ENCODE data around the gene C1QTNF8. TPM values are rescaled to one million over a fixed set of nuclear protein-coding genes. Genes with fewer than 3 reads are reported as not detected.

Gene C1QTNF8
- total RNA-seq, 4 donors from 2014 or later, result not detected

DNA sequence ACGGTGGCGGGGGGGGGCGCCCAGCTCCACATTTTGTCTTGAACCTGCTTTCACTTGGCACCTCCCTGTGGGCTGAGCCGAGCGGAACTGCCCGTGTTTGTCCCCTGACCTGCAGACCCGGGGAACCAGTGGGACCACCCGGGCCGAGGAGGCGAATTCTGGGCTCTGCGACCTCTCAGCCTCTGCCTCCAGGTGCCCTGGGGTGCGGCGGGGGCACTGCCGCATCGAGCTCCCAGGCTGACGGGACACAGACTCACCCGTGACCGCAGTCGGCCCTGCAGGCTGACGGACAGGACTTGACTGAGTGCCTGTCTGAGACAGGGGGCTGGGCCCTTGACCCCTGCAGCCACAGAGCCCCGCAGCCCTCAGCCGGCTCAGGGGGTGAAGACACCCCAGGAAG, 11.1 kb upstream of the C1QTNF8 start:
- DNase-seq, result no peak
- TF ChIP-seq, protein P1, sequence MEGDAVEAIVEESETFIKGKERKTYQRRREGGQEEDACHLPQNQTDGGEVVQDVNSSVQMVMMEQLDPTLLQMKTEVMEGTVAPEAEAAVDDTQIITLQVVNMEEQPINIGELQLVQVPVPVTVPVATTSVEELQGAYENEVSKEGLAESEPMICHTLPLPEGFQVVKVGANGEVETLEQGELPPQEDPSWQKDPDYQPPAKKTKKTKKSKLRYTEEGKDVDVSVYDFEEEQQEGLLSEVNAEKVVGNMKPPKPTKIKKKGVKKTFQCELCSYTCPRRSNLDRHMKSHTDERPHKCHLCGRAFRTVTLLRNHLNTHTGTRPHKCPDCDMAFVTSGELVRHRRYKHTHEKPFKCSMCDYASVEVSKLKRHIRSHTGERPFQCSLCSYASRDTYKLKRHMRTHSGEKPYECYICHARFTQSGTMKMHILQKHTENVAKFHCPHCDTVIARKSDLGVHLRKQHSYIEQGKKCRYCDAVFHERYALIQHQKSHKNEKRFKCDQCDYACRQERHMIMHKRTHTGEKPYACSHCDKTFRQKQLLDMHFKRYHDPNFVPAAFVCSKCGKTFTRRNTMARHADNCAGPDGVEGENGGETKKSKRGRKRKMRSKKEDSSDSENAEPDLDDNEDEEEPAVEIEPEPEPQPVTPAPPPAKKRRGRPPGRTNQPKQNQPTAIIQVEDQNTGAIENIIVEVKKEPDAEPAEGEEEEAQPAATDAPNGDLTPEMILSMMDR (IDR thresholded peaks at IDR 0.05), result no peak
- no peak for TF ChIP-seq POLR2A (IDR thresholded peaks at IDR 0.05)
- H3K27me3 ChIP-seq, result peaks cover 0 to 8% of the 10 kb centered on the region in 2 donors

DNA sequence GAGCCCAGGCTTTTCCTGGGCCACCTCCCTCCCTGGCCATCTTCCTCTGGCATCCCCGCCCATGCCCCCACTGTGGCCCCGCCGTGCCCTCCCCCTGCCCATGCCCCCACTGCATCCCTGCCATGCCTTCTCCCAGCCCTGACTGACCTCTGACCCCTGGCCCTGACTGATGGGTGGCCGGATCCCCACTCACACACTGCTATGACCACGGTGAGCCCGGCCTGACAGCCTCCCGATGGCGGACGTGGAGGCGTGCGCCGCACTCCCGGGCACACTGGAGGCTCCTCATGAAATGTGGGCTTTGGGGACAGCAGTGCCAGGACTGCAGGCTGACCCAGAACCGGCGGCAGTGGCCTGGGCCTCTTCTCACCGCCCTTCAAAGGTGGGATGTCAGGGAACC, 10.6 kb upstream of the C1QTNF8 start:
- Histone ChIP-seq H3K4me1 (peaks cover 0 to 14% (median 6%) of the 10 kb centered on the region in 4 donors), H3K4me3 (no peak overlapping the region), H3K27me3 (peaks cover 0 to 8% of the 10 kb centered on the region in 2 donors), H3K9me3 (no peaks in the 10 kb centered on the region), H3K36me3 (no peaks in the 10 kb centered on the region), H3K27ac (no peak overlapping the region)
- DNase-seq, result no peak
- TF ChIP-seq, protein P1 (IDR thresholded peaks at IDR 0.05), result no peak
- no peak for TF ChIP-seq POLR2A (IDR thresholded peaks at IDR 0.05)

More for the DNA sequence above, 11.1 kb upstream of the C1QTNF8 start:
- no peak overlapping the region for H3K4me3 ChIP-seq
- no peak overlapping the region for H3K27ac ChIP-seq
- H3K9me3 ChIP-seq, result no peaks in the 10 kb centered on the region
- peaks cover 0 to 14% (median 6%) of the 10 kb centered on the region in 4 donors for H3K4me1 ChIP-seq
- H3K36me3 ChIP-seq, result no peaks in the 10 kb centered on the region

DNA sequence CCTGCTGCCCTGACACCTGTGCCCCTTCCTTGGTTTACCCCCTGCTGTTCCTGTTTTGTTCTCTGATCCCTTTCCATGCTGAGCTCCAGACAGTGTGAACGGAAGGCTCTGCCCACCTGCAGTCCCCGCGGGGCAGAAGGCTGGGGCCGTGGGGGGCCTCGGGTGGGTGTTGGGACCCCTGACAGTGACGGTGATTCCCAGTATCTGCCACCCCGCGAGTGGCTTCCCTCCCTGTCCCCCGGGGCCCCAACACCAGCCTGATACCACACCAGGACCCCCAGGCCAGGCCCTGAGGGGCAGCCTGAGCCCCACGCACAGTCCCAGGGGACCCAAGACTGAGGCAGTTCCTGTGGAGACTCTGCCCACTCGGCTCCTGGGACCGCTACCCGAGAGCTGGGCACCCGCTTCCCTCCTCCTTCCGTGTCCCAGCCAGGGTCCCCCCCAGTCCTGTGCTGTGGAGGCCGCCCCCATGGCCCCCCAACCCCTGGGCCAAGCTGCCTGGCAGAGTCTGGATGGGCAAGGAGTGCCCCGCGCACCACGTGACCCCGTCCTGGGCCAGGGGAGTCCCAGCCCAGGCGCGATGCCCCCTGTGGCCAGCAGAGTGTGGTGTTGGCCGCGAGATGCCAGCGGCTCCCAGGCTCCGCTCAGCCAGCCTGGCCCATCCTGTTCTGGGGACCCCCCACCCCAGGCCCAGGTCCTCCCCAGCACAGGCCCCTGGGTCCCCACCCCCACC, 10.0 kb upstream of the C1QTNF8 start:
- TF ChIP-seq, protein P1 (IDR thresholded peaks at IDR 0.05), result peak; percentile 33 to 71 (median 58)
- no peak for TF ChIP-seq POLR2A (IDR thresholded peaks at IDR 0.05)
- H3K27me3 ChIP-seq, result peaks cover 0 to 8% of the 10 kb centered on the region in 2 donors

DNA sequence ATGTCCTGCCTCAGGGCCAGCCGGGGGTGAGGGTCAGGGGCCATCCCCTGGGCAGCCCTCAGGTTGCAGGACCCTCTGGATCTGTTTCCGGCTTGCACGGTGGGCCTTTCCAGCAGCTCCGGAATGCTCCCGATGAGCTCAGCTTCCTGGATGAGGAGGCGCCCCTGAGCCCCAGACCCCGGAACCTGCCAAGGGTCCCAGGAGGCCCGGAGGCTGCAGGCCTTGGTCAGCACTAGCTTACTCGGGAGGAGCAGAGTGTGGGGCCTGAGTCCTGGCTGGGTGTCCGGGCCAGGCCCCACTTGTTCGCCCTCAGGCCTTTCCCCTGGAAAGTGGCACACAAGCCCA, 7.6 kb upstream of the C1QTNF8 start:
- no peak overlapping the region for H3K27ac ChIP-seq

More for the DNA sequence above, 10.0 kb upstream of the C1QTNF8 start:
- H3K9me3 ChIP-seq, result no peaks in the 10 kb centered on the region
- no peak overlapping the region for H3K4me3 ChIP-seq
- peak; percentile 20 to 77 (median 58) for DNase-seq
- H3K27ac ChIP-seq, result no peak overlapping the region
- H3K4me1 ChIP-seq, result peaks cover 0 to 14% (median 6%) of the 10 kb centered on the region in 4 donors
- no peaks in the 10 kb centered on the region for H3K36me3 ChIP-seq

DNA sequence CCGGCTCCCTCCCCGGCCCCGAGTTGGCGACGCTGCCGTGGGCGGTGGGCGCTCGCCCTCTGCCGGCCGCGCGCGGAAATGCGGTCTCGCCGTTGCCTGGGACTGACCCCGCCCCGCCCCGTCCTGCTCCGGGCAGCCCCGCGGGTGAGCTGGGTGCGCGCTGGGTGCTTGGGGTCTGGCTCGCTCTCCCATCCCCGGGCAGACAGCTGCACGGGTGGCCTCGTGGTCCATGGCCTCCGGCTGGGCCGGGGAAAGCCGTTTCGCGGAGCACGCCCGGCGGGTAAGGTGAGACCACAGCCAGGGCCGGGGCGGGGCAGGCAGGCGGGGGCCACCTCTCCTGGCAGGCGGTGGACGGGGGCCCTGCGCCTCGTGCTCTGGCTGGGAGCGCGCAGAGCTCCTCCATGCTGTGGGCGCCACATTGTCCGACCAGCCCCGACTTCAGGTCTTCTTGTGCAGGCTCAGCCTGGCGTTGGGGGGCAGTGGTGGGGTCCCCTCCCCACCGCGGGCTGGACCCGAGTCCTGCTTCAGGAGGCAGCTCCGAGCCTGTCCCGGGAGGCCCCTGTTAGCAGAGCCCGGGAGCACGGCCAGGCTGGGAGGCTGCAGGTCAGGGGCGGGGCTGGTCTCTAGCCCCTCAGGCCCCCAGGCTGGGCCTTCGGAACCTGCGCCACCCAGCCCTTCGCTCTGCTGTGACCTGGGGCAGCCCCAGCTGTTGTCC, 7.0 kb upstream of the C1QTNF8 start:
- TF ChIP-seq POLR2A (IDR thresholded peaks at IDR 0.05), result no peak
- TF ChIP-seq, protein P1 (IDR thresholded peaks at IDR 0.05), result peak; percentile 28 to 80 (median 74)
- Histone ChIP-seq H3K27ac (no peak overlapping the region), H3K27me3 (peaks cover 0 to 13% of the 10 kb centered on the region in 2 donors), H3K9me3 (no peaks in the 10 kb centered on the region), H3K36me3 (no peaks in the 10 kb centered on the region), H3K4me3 (peak overlapping the region in 3 of 4 donors; percentile 3 to 27 (median 12)), H3K4me1 (peaks cover 0 to 24% (median 6%) of the 10 kb centered on the region in 4 donors)
- peak; percentile 54 to 81 (median 79) for DNase-seq

More for the DNA sequence above, 7.6 kb upstream of the C1QTNF8 start:
- Histone ChIP-seq H3K9me3 (no peaks in the 10 kb centered on the region), H3K4me3 (no peak overlapping the region), H3K4me1 (peaks cover 0 to 27% (median 6%) of the 10 kb centered on the region in 4 donors), H3K27me3 (peaks cover 0 to 13% of the 10 kb centered on the region in 2 donors), H3K36me3 (no peaks in the 10 kb centered on the region)
- TF ChIP-seq, protein P1 (IDR thresholded peaks at IDR 0.05), result no peak
- TF ChIP-seq POLR2A (IDR thresholded peaks at IDR 0.05), result no peak
- DNase-seq, result no peak

Data from Peyer's patch (tissue), 4 donors.